GM21515 (cell line): ENCODE measurements around the gene SLC25A23.

Source experiments
- ATAC-seq: cut with Tn5 transposase; IDR thresholded peaks from one replicate; pipeline ENCODE4 v1.9.1; 2021; ENCODE audit not compliant: unreplicated experiment

SLC25A23 gene

GRCh38 chr19:6425732-6426620, 33.6 kb downstream of the SLC25A23 start:
- ATAC-seq = no peak

- ATAC-seq = peak; percentile 79
Measured at GRCh38 chr19:6424939-6425731, 34.5 kb downstream of the SLC25A23 start.

- no peak for ATAC-seq
Measured at GRCh38 chr19:6424195-6424938, 35.2 kb downstream of the SLC25A23 start, which contains the start of gene KHSRP. KHSRP (minus strand) TSS chr19:6424811; CDS start chr19:6424701, 110 bp downstream.

GRCh38 chr19:6423499-6424194, 35.9 kb downstream of the SLC25A23 start:
- no peak for ATAC-seq

GRCh38 chr19:6421075-6422014, 38.2 kb downstream of the SLC25A23 start:
- ATAC-seq = no peak

GRCh38 chr19:6418562-6418932, 41.0 kb downstream of the SLC25A23 start:
- ATAC-seq = no peak

- no peak for ATAC-seq
Measured at GRCh38 chr19:6417713-6418561, 41.7 kb downstream of the SLC25A23 start.

- no peak for ATAC-seq
Measured at GRCh38 chr19:6416658-6417405, 42.8 kb downstream of the SLC25A23 start.

- no peak for ATAC-seq
Measured at GRCh38 chr19:6415591-6416190, 43.9 kb downstream of the SLC25A23 start.

- no peak for ATAC-seq
Measured at GRCh38 chr19:6414793-6415590, 44.6 kb downstream of the SLC25A23 start.

- ATAC-seq = no peak
Measured at GRCh38 chr19:6413721-6414643, 45.6 kb downstream of the SLC25A23 start.

- ATAC-seq = no peak
Measured at GRCh38 chr19:6413291-6413690, 46.3 kb downstream of the SLC25A23 start.

- no peak for ATAC-seq
Measured at GRCh38 chr19:6412447-6413091, 47.0 kb downstream of the SLC25A23 start.

- no peak for ATAC-seq
Measured at GRCh38 chr19:6412061-6412446, 47.5 kb downstream of the SLC25A23 start.

GRCh38 chr19:6409346-6409745, 50.2 kb downstream of the SLC25A23 start:
- no peak for ATAC-seq
